ENCODE data around the gene METRNL.

- peak in 1 of 4 donors; percentile 38 for TF ChIP-seq POLR2A (IDR thresholded peaks at IDR 0.05)
- no peak for TF ChIP-seq CTCF (IDR thresholded peaks at IDR 0.05)
Measured at GRCh38 chr17:83080858-83081683, 1.7 kb downstream of the METRNL start.

Measured in esophagus squamous epithelium (tissue), 4 donors.